Panc1 (cell line): ENCODE measurements around the gene BARX2.

Experiments
- POLR2AphosphoS5 ChIP-seq: IDR thresholded peaks from 2 replicates; pipeline ENCODE4 v1.6.1; 2012; ENCODE audit warnings: mild to moderate bottlenecking, low read depth, low read length, moderate library complexity
- TF ChIP-seq, protein P1 (sequence below), 2 experiments: IDR thresholded peaks; 2 replicates each; pipeline ENCODE4 v1.6.1; 2011 to 2012; ENCODE audit warnings: low read depth in 2 of 2, control low read depth in 1 of 2, low read length in 1 of 2, mild to moderate bottlenecking in 1 of 2, moderate library complexity in 1 of 2; ENCODE audit not compliant: insufficient read depth in 1 of 2
- TF ChIP-seq, protein P2 (sequence below): fragments of 450-650 bp; IDR thresholded peaks from 2 replicates; pipeline ENCODE4 v1.5.1; 2017; ENCODE audit warnings: mild to moderate bottlenecking

DNA sequence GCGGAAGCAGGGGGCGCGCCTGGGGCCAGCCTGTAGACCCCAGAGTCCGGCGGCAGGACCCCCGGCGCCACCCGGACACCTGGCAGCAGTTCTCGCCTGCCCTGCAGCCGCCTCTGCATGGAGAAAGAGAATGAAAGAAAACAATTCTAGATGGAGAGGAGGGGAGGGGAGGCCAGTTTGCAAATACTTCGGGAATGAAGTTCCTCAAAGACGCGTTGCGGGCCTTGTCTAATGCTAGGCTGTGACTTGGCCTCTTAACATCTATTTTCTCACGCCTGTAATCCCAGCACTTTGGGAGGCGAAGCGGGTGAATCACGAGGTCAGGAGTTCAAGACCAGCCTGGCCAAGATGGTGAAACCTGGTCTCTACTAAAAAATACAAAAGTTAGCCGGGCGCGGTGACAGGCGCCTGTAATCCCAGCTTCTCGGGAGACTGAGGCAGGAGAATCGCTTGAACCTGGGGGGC is 2.1 kb upstream of the BARX2 start:
- TF ChIP-seq, protein P1, sequence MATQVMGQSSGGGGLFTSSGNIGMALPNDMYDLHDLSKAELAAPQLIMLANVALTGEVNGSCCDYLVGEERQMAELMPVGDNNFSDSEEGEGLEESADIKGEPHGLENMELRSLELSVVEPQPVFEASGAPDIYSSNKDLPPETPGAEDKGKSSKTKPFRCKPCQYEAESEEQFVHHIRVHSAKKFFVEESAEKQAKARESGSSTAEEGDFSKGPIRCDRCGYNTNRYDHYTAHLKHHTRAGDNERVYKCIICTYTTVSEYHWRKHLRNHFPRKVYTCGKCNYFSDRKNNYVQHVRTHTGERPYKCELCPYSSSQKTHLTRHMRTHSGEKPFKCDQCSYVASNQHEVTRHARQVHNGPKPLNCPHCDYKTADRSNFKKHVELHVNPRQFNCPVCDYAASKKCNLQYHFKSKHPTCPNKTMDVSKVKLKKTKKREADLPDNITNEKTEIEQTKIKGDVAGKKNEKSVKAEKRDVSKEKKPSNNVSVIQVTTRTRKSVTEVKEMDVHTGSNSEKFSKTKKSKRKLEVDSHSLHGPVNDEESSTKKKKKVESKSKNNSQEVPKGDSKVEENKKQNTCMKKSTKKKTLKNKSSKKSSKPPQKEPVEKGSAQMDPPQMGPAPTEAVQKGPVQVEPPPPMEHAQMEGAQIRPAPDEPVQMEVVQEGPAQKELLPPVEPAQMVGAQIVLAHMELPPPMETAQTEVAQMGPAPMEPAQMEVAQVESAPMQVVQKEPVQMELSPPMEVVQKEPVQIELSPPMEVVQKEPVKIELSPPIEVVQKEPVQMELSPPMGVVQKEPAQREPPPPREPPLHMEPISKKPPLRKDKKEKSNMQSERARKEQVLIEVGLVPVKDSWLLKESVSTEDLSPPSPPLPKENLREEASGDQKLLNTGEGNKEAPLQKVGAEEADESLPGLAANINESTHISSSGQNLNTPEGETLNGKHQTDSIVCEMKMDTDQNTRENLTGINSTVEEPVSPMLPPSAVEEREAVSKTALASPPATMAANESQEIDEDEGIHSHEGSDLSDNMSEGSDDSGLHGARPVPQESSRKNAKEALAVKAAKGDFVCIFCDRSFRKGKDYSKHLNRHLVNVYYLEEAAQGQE (IDR thresholded peaks at IDR 0.05; ENCODE audit: insufficient read depth in 1 of 2, low read depth in 2 of 2, low read length in 1 of 2): no peak
- TF ChIP-seq, protein P2, sequence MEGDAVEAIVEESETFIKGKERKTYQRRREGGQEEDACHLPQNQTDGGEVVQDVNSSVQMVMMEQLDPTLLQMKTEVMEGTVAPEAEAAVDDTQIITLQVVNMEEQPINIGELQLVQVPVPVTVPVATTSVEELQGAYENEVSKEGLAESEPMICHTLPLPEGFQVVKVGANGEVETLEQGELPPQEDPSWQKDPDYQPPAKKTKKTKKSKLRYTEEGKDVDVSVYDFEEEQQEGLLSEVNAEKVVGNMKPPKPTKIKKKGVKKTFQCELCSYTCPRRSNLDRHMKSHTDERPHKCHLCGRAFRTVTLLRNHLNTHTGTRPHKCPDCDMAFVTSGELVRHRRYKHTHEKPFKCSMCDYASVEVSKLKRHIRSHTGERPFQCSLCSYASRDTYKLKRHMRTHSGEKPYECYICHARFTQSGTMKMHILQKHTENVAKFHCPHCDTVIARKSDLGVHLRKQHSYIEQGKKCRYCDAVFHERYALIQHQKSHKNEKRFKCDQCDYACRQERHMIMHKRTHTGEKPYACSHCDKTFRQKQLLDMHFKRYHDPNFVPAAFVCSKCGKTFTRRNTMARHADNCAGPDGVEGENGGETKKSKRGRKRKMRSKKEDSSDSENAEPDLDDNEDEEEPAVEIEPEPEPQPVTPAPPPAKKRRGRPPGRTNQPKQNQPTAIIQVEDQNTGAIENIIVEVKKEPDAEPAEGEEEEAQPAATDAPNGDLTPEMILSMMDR: no peak
- TF ChIP-seq POLR2AphosphoS5: no peak
